Endometrial microvascular endothelial cells (primary cell): ENCODE measurements around the gene FOXG1. TPM values are rescaled to one million over a fixed set of nuclear protein-coding genes. Genes with fewer than 3 reads are reported as not detected.

Experiments
- in situ Hi-C: cut with HindIII; loops from 2 replicates; pipeline ENCODE4 v1.10.0; 2017; ENCODE audit warnings: low sequenced_read_pairs, low pct_unique_long_range_greater_than_20kb; ENCODE audit errors: inconsistent ontology term
- total RNA-seq: library from RNA; depleted of rRNA; stranded (reverse); fragments of >200 nt; gene quantifications from one replicate; pipeline ENCODE4 v1.2.3, GENCODE V29; 2015; ENCODE audit errors: inconsistent ontology term

Gene FOXG1
- total RNA-seq, 1 donor from 2014 or later, result not detected

DNA sequence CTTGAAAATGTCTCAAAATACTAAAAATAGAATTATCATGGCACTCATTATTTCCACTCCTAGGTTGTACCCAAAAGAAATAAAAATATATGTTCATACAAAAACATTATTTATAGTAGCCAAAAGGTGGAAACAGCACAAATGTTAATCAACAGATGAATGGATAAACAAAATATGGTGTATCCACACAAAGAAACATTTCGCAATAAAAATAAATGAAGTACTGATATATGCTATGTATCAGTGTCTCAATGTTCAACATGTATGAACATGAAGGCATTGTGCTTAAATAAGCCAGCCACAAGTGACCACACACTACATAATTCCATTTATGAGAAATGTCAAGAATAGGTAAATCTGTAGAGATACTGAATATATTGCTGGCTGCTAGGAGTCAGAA, 40.9 kb downstream of the FOXG1 start:
- in situ Hi-C loops, result no loop called here

DNA sequence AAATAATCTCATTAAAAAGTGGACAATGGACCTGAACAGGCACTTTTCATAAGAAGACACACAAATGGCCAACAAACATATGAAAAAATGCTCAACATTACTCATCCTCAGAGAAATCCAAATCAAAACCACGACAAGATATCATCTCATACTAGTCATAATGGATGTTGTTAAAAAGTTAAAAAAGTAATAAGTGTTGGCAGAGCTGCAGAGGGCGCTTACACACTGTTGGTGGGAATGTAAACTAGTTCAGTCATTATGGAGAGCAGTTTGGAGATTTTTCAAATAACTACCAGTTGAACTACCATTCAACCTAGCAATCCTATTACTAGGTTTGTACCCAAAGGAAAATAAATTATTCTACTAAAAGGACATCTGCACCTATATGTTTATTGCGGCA, 47.2 kb downstream of the FOXG1 start:
- in situ Hi-C loops, result no loop called here
